ENCODE results near the gene PTPRZ1. TPM values are rescaled to one million over a fixed set of nuclear protein-coding genes. Genes with fewer than 3 reads are reported as not detected.

PTPRZ1 gene
- total RNA-seq, 1 experiment from 2014 or later: not detected

DNA sequence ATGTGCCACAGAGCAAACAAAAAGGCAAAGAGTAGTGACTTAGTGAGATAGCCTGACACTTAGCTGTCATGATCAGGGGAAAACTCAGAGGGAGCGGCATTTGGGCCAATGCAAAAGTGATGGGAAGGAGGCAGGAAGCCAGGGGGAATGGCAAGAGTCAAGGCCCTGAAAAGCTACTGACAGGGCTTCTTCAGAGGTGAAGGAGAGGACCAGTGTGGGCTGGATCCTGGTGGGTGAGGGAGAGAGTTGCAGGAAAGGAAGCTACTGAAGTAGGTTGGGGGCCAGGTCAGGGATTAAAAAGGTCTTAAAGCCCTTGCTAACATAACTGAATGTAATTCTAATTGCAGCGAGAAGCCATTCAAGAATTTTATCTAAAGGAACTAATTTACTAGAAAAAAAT, 154.1 kb downstream of the PTPRZ1 start:
- Mint-ChIP-seq H3K9me3 (ENCODE audit: unreplicated experiment) (no peaks in the 10 kb centered on the region), H3K27me3 (ENCODE audit: insufficient read depth, unreplicated experiment) (no peaks in the 10 kb centered on the region), H3K4me1 (ENCODE audit: low read depth, unreplicated experiment) (no peaks in the 10 kb centered on the region), H3K4me3 (ENCODE audit: unreplicated experiment) (no peak overlapping the region), H3K36me3 (ENCODE audit: insufficient read depth, unreplicated experiment) (no peaks in the 10 kb centered on the region), H3K27ac (ENCODE audit: unreplicated experiment) (no peak overlapping the region)
- Histone ChIP-seq H3K36me3 (ENCODE audit: control insufficient read depth, insufficient read depth, low read length) (no peaks in the 10 kb centered on the region), H3K9me3 (no peaks in the 10 kb centered on the region), H3K4me1 (no peaks in the 10 kb centered on the region), H3K4me3 (ENCODE audit: low read depth, low read length) (no peak overlapping the region), H3K27me3 (replicated peaks; ENCODE audit: control insufficient read depth, insufficient read depth, low read length) (no peaks in the 10 kb centered on the region)
- intact Hi-C loops (cut with micrococcal nuclease; ENCODE audit: unreplicated experiment): no loop called here
- TF ChIP-seq, protein P1, sequence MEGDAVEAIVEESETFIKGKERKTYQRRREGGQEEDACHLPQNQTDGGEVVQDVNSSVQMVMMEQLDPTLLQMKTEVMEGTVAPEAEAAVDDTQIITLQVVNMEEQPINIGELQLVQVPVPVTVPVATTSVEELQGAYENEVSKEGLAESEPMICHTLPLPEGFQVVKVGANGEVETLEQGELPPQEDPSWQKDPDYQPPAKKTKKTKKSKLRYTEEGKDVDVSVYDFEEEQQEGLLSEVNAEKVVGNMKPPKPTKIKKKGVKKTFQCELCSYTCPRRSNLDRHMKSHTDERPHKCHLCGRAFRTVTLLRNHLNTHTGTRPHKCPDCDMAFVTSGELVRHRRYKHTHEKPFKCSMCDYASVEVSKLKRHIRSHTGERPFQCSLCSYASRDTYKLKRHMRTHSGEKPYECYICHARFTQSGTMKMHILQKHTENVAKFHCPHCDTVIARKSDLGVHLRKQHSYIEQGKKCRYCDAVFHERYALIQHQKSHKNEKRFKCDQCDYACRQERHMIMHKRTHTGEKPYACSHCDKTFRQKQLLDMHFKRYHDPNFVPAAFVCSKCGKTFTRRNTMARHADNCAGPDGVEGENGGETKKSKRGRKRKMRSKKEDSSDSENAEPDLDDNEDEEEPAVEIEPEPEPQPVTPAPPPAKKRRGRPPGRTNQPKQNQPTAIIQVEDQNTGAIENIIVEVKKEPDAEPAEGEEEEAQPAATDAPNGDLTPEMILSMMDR (IDR thresholded peaks at IDR 0.05; ENCODE audit: insufficient read depth in 1 of 2, low read depth in 1 of 2, low read length in 1 of 2, severe bottlenecking in 1 of 2, unreplicated experiment in 1 of 2): no peak
- ChIA-PET CTCF (no interaction called here), POLR2A (no interaction called here)
- no peak for DNase-seq
- no TSS peak for BruUV-seq (replicated peaks)

DNA sequence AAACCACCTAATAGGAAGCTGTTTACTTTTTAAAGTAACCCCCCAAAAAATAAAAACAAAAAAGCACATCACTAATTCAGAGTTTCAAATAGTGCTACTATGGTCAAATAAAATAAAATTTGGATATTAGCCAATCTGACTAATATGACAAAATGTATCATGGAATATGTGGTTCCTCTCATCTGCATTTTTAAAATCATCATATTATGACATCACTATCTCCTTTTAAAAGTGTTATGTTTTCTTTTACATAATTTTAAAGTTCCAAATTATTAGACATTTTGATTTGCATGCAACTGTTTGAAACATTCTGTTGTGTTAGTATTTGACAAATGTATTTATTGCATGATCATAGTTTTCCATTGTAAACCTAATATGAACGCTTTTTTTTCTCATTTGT, 160.7 kb downstream of the PTPRZ1 start:
- no peaks in the 10 kb centered on the region for H3K36me3 Mint-ChIP-seq (ENCODE audit: insufficient read depth, unreplicated experiment)
- Histone ChIP-seq H3K27me3 (replicated peaks; ENCODE audit: control insufficient read depth, insufficient read depth, low read length) (no peaks in the 10 kb centered on the region), H3K36me3 (ENCODE audit: control insufficient read depth, insufficient read depth, low read length) (no peaks in the 10 kb centered on the region), H3K9me3 (no peaks in the 10 kb centered on the region), H3K4me1 (no peaks in the 10 kb centered on the region), H3K4me3 (ENCODE audit: low read depth, low read length) (no peak overlapping the region)
- no peak overlapping the region for H3K27ac Mint-ChIP-seq (ENCODE audit: unreplicated experiment)
- no peak for DNase-seq
- CTCF ChIA-PET: no interaction called here
- POLR2A ChIA-PET: no interaction called here
- TF ChIP-seq, protein P1 (IDR thresholded peaks at IDR 0.05; ENCODE audit: insufficient read depth in 1 of 2, low read depth in 1 of 2, low read length in 1 of 2, severe bottlenecking in 1 of 2, unreplicated experiment in 1 of 2): no peak
- H3K4me1 Mint-ChIP-seq (ENCODE audit: low read depth, unreplicated experiment): no peaks in the 10 kb centered on the region
- BruUV-seq (replicated peaks): no TSS peak
- intact Hi-C loops (cut with micrococcal nuclease; ENCODE audit: unreplicated experiment): no loop called here
- no peaks in the 10 kb centered on the region for H3K9me3 Mint-ChIP-seq (ENCODE audit: unreplicated experiment)
- H3K27me3 Mint-ChIP-seq (ENCODE audit: insufficient read depth, unreplicated experiment): peaks cover 5% of the 10 kb centered on the region
- H3K4me3 Mint-ChIP-seq (ENCODE audit: unreplicated experiment): no peak overlapping the region

DNA sequence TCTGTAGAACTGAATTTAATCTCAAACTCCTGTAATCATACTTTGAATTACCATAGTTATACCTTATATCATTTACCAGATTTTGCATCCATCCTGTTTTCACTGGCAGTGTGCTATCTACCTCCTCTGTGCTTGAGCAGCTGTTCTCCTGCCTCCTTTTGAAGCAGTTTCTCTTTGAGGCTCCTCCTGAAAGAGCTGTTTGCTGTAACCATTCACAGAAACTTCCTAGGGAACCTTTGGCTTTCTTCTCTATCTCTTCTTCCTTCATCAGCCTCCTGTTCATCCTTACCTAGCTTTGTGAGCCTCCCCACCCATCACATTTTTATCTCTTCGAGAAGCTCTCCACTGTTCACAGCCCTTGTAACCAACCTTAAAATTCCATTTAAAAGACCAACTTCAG, 162.9 kb downstream of the PTPRZ1 start:
- intact Hi-C loops (cut with micrococcal nuclease; ENCODE audit: unreplicated experiment): no loop called here
- no peak for DNase-seq
- H3K27me3 ChIP-seq (replicated peaks; ENCODE audit: control insufficient read depth, insufficient read depth, low read length): no peaks in the 10 kb centered on the region
- Mint-ChIP-seq H3K9me3 (ENCODE audit: unreplicated experiment) (no peaks in the 10 kb centered on the region), H3K4me1 (ENCODE audit: low read depth, unreplicated experiment) (no peaks in the 10 kb centered on the region), H3K36me3 (ENCODE audit: insufficient read depth, unreplicated experiment) (no peaks in the 10 kb centered on the region), H3K4me3 (ENCODE audit: unreplicated experiment) (no peak overlapping the region), H3K27ac (ENCODE audit: unreplicated experiment) (no peak overlapping the region), H3K27me3 (ENCODE audit: insufficient read depth, unreplicated experiment) (peaks cover 5% of the 10 kb centered on the region)
- ChIA-PET CTCF (no interaction called here), POLR2A (no interaction called here)
- no TSS peak for BruUV-seq (replicated peaks)
- TF ChIP-seq, protein P1 (IDR thresholded peaks at IDR 0.05; ENCODE audit: insufficient read depth in 1 of 2, low read depth in 1 of 2, low read length in 1 of 2, severe bottlenecking in 1 of 2, unreplicated experiment in 1 of 2): no peak
- no peaks in the 10 kb centered on the region for H3K36me3 ChIP-seq (ENCODE audit: control insufficient read depth, insufficient read depth, low read length)
- H3K9me3 ChIP-seq: no peaks in the 10 kb centered on the region
- H3K4me3 ChIP-seq (ENCODE audit: low read depth, low read length): no peak overlapping the region
- H3K4me1 ChIP-seq: peaks cover 2% of the 10 kb centered on the region; the same call in 1 of the 2 replicates
